Nucleus accumbens (tissue), 56 donors: Measurements from ENCODE around the gene GBX1.

Experiments used
- DNase-seq, 56 donors: peaks; one replicate each; lab custom pipeline; 2025; lab: John Stamatoyannopoulos, UW

The GBX1 gene

DNA sequence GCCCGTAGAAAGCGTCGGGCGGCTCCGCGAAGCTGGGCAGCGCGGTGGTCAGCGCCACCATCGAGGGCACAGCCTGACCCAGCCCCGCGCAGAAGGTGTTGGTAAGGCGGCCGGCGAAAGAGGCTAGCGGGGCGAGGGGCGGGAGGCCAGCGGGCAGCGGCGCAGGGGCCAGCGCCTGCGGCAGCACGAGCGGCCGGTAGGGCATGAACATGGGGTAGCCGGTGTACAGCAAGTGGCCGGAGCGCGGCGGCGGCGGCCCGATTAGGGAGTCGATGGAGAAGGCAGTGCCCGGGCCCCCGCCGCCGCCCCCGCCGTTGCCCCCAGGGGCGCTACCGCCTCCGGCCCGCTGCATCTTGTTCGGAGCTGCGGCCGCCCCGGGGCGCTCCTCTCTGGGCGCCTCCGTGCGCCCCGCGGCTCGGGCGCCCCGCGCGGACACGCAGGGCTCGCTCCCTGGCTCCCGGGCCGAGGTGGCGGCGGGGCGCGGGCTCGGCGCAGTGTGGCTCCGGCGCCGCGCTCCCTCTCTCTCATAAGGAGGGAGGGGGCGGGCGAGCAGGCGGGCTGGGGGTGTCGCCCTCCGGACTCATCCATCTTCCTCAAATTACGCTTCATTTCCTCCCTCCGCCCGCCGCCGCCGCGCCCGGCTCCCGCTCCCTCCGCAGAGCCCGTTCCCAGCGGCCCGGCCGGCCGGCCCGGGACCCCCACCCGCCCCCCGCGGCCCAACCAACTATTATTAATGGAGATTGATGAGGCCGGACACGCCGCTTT, at the start of gene GBX1:
Gene GBX1 (minus strand): TSS at position 498 of the 765 bp plus-strand sequence. CDS start 146 bp downstream, at position 352.
- DNase-seq = peak in 1 of 56 donors; percentile 30

DNA sequence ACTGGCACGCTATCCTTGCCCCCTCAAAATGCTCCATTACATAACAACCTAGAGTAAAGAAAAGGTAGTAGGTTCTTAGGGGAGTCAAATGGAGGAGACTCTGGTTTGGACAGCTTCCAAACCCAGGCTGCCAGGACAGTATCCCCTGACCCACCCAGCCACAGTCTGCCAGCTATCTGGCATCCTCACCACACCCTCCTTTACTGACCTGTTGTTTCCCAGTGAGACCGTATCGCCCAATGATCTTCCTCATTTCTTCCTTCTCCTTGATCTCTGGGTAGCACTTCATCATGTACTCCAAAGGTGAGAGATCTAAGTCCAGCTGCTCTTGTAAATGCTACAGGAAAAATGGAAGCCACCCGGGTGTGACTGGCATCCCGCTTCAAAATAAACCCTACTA, 47.9 kb upstream of the GBX1 start:
- DNase-seq = no peak

DNA sequence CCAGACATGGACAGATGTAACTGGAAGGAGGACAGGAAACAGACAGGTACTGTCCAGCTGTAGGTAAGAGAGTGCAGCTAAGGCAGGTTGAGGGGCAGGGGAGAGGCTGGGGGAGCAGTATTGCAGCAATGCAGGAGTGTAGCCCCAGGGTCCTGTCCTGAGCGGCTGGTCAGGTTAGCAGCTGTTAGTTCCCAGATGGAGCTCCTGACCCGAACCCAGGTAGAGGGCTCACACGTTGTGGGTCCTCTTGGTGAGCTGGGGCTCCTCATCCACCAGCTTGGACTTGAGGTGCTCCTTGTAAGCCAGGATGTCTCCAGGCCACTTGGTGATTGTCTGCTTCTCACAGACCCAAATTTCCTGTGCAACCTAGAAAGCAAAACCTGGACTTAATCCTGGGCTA, 46.3 kb upstream of the GBX1 start:
- no peak for DNase-seq

GRCh38 chr7:151212626-151213025, 45.1 kb upstream of the GBX1 start:
- DNase-seq = no peak

DNA sequence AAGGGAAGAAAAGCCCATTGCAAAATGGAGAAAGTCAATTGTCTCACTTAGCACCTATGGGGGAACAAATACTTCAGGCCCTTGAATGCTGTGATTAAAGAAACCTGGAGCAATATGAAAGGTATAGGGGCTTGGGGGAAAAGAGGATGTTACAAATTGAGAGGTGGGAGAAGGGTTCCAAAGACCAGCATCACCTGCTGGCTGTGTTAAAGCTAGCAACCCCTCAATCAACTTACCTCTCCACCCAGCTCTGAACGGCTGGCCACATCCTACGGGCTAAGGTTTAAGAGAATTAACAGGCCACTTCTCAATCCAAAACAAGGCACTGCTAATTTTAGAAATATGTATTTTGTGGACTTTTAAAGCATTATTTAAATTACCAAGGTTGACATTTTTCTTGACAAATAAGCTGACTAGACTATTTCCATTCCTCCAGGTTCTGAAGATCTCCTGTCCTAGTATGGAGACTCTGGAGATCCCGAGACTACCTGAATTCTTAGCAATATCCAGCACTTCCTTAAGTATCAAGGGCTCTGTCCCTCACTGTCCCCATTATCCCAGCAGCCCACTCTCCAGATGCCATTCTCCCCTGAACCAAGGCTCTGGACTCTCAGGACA, 43.8 kb upstream of the GBX1 start:
- DNase-seq = no peak

GRCh38 chr7:151210087-151210854, 42.8 kb upstream of the GBX1 start, which contains the start of gene H2BK1:
Gene H2BK1, minus strand, starts transcription at chr7:151210488. Its CDS starts 170 bp downstream, at chr7:151210318.
- peak in 1 of 56 donors; percentile 7 for DNase-seq

DNA sequence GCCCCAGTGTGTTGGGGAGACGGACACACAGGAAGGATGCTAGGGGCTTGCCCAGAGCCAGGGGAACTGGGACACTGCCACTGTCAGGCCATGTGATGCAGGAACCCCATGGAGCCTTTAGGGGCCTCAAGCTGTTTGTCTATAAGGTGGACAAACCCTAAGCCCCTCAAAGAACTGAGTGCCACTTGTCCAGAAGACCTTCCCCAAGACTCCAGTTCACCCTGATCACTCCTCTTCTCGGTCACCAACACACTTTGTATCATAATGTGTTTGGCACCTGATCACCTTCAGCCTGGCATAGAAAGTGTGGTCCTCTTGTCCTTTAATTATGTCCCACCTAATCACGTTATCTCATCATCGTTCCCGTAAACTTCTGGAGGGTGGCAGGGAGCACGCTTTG, 42.1 kb upstream of the GBX1 start:
- DNase-seq = no peak

DNA sequence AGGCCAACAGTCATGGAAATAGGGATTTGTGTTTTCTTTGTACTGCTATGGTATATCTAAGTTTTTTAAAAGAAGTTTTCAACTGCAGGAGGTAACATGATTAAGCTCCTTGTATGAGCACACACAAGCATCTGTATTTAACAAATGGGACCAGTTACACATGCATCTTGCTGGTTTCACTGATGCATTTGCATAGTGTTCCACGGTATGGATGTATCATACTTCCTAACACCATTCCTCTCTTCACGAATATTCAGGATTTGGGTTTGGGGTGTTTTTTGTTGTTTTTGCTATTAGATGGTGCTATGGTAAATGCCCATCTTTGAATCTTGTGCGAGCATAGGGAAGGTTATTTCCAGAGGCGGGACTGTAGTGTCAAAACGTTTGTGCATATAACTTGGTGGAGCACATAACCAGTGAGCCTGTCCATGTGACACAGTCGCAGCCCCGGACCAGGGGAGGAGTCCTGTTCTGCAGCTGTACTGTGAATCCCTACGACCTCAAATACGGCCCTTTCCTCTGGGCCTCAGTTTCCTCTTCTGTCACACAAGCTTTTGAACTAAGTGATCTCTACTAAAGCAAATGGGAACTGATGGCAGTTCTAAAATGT, 40.9 kb upstream of the GBX1 start:
- DNase-seq = no peak

- no peak for DNase-seq
Measured at GRCh38 chr7:151207804-151208203, 40.3 kb upstream of the GBX1 start.

GRCh38 chr7:151207315-151207714, 39.8 kb upstream of the GBX1 start:
- DNase-seq = no peak

- no peak for DNase-seq
Measured at GRCh38 chr7:151206914-151207313, 39.4 kb upstream of the GBX1 start.

DNA sequence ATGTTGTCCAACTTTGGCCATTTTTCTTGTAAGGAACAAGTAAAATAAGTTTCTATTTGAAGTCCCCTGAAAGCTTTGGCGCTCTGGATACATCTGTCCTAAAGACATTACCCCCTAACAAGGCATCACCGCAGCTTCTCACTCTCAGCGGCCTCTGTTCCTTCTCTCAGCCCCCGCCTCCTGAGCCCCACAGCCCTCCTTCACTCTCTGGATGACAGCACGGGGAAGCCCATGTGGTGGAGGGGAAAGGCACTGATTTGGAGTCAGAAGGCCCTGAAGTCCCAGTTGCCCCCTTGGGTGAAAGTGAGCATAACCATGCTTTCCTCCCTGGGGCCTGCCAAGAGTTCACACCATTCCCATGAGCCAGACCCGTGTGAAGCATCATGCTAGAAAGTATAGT, 38.2 kb upstream of the GBX1 start:
- DNase-seq = no peak

GRCh38 chr7:151204383-151205032, 37.0 kb upstream of the GBX1 start:
- DNase-seq = no peak

GRCh38 chr7:151202836-151203235, 35.3 kb upstream of the GBX1 start:
- no peak for DNase-seq

- no peak for DNase-seq
Measured at GRCh38 chr7:151201751-151202150, 34.3 kb upstream of the GBX1 start.

DNA sequence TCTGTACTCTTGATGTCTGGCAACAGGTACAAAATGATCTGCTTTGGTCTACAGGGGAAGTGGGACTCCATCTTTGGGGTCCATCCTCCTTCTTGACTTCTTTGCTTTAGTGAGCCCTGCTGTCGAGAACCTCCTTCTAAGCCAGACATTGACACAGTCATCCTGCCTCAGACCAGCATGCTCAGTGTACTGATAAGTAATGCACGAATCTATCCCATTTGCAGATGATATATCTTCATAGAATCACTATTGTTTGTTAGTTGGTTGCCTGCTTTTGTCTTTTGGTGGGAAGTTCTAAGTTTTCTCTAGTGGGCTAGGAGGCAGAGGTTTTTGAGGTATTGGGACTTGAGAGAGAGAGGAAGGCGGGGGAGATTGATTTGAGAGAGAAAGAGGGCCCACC, 33.9 kb upstream of the GBX1 start:
- no peak for DNase-seq

DNA sequence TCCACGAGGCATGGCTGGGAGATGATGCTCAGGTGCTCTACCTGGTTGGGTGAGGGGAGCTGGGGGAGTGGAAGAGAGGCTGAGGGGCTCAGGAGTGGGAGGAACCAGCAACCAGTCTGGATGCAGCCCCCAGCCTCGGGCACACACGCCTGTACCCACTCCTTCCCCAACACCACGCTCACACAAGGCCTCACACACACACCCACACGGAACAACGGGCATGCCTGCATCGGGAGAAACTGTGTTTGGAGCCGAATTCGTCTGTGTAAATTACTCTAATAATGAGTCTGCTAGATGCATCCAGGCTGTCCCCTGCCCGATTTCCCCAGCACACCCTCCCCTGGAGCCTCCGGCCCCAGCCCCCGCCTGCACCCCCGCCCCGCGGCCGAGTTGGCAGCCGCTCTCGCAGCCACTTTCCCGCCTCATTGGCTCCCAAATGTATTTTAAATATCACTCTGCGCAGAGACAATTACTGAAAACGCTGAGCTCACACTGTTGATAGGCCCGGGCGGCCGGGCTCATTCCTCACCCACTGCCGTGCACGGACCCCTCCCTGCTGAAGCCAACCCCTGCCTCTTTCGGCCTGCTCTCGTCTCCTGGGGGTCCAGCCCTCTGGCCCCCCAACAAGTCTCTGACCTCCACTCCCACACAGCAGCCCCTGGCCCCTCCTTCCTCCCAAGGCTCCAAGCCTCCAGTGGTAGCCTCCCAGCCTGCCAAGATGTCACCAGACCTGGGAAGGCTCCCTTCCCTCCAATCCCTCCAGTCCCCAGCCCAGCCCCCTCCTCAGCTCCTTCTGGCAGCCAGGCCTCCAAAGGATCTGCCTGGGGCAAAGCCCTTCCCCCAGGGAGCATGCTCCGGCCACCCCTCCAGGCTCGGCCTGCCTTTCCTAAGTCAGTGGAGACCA, 31.7 kb upstream of the GBX1 start:
- peak in 10 of 56 donors; percentile 6 to 41 (median 20) for DNase-seq

DNA sequence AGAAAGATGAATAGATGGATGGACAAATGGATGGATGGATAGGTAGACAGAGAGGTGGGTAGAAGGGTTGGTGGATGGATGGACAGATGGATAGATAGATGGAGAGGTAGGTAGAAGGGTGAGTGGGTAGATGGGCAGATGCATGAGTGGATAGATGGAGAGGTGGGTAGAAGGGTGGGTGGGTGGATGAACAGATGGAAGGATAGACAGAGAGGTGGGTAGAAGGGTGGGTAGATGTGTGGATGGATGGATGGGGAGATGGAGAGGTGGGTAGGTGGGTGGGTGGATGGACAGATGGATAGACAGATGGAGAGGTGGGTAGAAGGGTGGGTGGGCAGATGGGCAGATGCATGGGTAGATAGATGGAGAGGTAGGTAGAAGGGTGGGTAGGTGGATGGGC, 30.4 kb upstream of the GBX1 start:
- DNase-seq = no peak
